Spleen (tissue), 11 donors: ENCODE measurements around the gene EIF5B. TPM values are rescaled to one million over a fixed set of nuclear protein-coding genes. Genes with fewer than 3 reads are reported as not detected.

Source experiments
- DNase-seq: peaks from one replicate; pipeline ENCODE4 v3.0.0-alpha.2; 2020
- H3K27ac ChIP-seq, 8 donors: fragments of 200-600 bp; sonication (generic) in 7 of 8; 1 replicate in 4 of 8; 2 replicates in 4 of 8; pipeline versions ENCODE4 v1.5.0 to v1.8.0; 2016 to 2021; ENCODE audit warnings: inconsistent platforms in 4 of 8, mild to moderate bottlenecking in 4 of 8, moderate library complexity in 1 of 8
- H3K27me3 ChIP-seq, 7 donors: fragments of 200-600 bp; sonication (generic) in 6 of 7; replicated peaks in 1 of 7; 1 replicate in 4 of 7; 2 replicates in 3 of 7; pipeline versions ENCODE4 v1.5.0 to v1.8.0; 2016 to 2021; ENCODE audit warnings: inconsistent platforms in 3 of 7, mild to moderate bottlenecking in 1 of 7
- H3K36me3 ChIP-seq, 6 donors: fragments of 200-600 bp; sonication (generic) in 5 of 6; 1 replicate in 4 of 6; 2 replicates in 2 of 6; pipeline versions ENCODE4 v1.5.0 to v1.8.0; 2016 to 2021; ENCODE audit warnings: inconsistent platforms in 2 of 6
- H3K4me1 ChIP-seq, 6 donors: fragments of 200-600 bp; sonication (generic) in 5 of 6; 1 replicate in 3 of 6; 2 replicates in 3 of 6; pipeline versions ENCODE4 v1.5.0 to v1.8.0; 2016 to 2021; ENCODE audit warnings: inconsistent platforms in 3 of 6
- H3K4me3 ChIP-seq, 8 donors: fragments of 200-600 bp; sonication (generic) in 7 of 8; 1 replicate in 4 of 8; 2 replicates in 4 of 8; pipeline versions ENCODE4 v1.5.0 to v1.8.0; 2016 to 2021; ENCODE audit warnings: inconsistent platforms in 4 of 8, mild to moderate bottlenecking in 4 of 8, moderate library complexity in 2 of 8
- H3K9me3 ChIP-seq, 8 donors: fragments of 200-600 bp; sonication (generic) in 7 of 8; 1 replicate in 4 of 8; 2 replicates in 4 of 8; pipeline versions ENCODE4 v1.5.0 to v1.8.0; 2016 to 2021; ENCODE audit warnings: inconsistent platforms in 4 of 8
- CTCF ChIP-seq, 11 experiments: fragments of 200-600 bp in 7 of 11; fragments of 450-650 bp in 4 of 11; sonication (generic) in 4 of 11; IDR thresholded peaks in 8 of 11; conservative IDR thresholded peaks in 3 of 11; 1 replicate in 7 of 11; 2 replicates in 4 of 11; pipeline versions ENCODE4 v1.4.0 to v1.8.0; 2016 to 2021; ENCODE audit warnings: antibody characterized with exemption in 11 of 11, inconsistent platforms in 4 of 11, mild to moderate bottlenecking in 1 of 11
- POLR2A ChIP-seq, 3 donors: fragments of 450-650 bp; IDR thresholded peaks; one replicate each; pipeline ENCODE4 v1.5.1; 2017; ENCODE audit warnings: antibody characterized with exemption in 3 of 3, mild to moderate bottlenecking in 1 of 3
- POLR2AphosphoS5 ChIP-seq, 3 donors: sonication (generic); formaldehyde crosslinking; IDR thresholded peaks; one replicate each; pipeline ENCODE4 v1.5.1; 2017; ENCODE audit warnings: antibody characterized with exemption in 3 of 3
- WGBS, 5 donors: extraction: QIAGEN DNeasy Blood & Tissue Kit in 3 of 5; methylation state at CpG; one replicate each; pipeline versions ENCODE4 v1.1.5 to v1.1.7; 2013 to 2018; 5-methylcytosine and 5-hydroxymethylcytosine counted together
- intact Hi-C: fragments of 100-400 bp; cut with DNase I; formaldehyde crosslinking; loops from one replicate; pipeline ENCODE4 v1.15.0; 2023; ENCODE audit warnings: low total_unique reads
- polyA plus RNA-seq, 3 donors: library from polyadenylated mRNA; stranded (reverse); fragments of 200-250 nt; gene quantifications; one replicate each; pipeline ENCODE4 v1.2.1, GENCODE V29; 2013
- total RNA-seq, 7 donors: library from RNA; depleted of rRNA in 3 of 7; stranded (reverse); fragments of >200 nt in 3 of 7; fragmentation: NEBNext Ultra II Directional in 4 of 7; extraction: Animal tissue kit (Norgen Biotek cat#: 25700) in 4 of 7; gene quantifications; one replicate each; pipeline versions ENCODE4 v1.1.0 to v1.2.1, GENCODE V29; 2016 to 2021
- donor health status: healthy with polysubstance abuse.
- donor health status: DM: no; HTN: no; CAD: no; lungs with moderate emphysema.
- donor health status: DM: no; HTN: no; CAD: no.
- donor health status: Bipolar disorder and iron deficiency.
- donor health status: healthy.
- donor health status: DM: no; HTN: no; CAD: no.
- donor health status: DM: yes; HTN: yes; CAD: no.

Gene EIF5B
- total and polyA plus RNA-seq, 10 donors = 14.6 to 49.5 (median 31.6) TPM

- Histone ChIP-seq H3K27me3 (no peaks in the 10 kb centered on the region), H3K27ac (no peak overlapping the region), H3K4me1 (no peaks in the 10 kb centered on the region), H3K9me3 (no peaks in the 10 kb centered on the region), H3K36me3 (peaks cover 0 to 100% (median 73%) of the 10 kb centered on the region in 6 donors), H3K4me3 (no peak overlapping the region)
- WGBS, 5 donors = 33 to 76% (median 61%) methylated on average over 1 of the region's 1 CpG
- no peak for TF ChIP-seq CTCF (IDR thresholded peaks at IDR 0.05 in 8 of 11, conservative IDR thresholded peaks at IDR 0.05 in 3 of 11)
- TF ChIP-seq POLR2AphosphoS5 (IDR thresholded peaks at IDR 0.05) = no peak
- TF ChIP-seq POLR2A (IDR thresholded peaks at IDR 0.05) = no peak
- intact Hi-C loops = no loop called here
- no peak for DNase-seq
These were observed 77.4 kb downstream of the EIF5B start for GRCh38 chr2:99414566-99414965.

DNA sequence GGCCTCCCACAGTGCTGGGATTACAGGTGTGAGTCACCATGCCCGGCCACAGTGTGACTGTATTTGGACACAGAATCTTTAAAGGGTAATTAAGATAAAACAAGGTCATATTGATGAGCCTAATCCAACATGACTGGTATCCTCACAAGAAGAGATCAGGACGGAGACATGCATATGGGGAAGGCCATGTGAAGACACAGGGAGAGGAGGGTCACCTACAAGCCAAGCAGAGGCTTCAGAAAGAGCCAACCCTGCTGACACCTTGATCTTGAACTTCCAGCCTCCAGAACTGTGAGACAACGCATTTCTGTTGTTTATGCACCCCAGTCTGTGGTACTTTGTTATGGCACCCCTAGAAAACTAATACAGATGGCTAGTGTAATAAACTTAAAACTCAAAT, 80.2 kb downstream of the EIF5B start:
- TF ChIP-seq POLR2A (IDR thresholded peaks at IDR 0.05) = no peak
- TF ChIP-seq POLR2AphosphoS5 (IDR thresholded peaks at IDR 0.05) = no peak
- TF ChIP-seq CTCF (IDR thresholded peaks at IDR 0.05 in 8 of 11, conservative IDR thresholded peaks at IDR 0.05 in 3 of 11) = no peak
- Histone ChIP-seq H3K4me1 (no peaks in the 10 kb centered on the region), H3K27me3 (no peaks in the 10 kb centered on the region), H3K9me3 (no peaks in the 10 kb centered on the region), H3K27ac (no peak overlapping the region), H3K4me3 (no peak overlapping the region), H3K36me3 (peaks cover 0 to 100% (median 75%) of the 10 kb centered on the region in 6 donors)
- intact Hi-C loops = no loop called here
- no peak for DNase-seq
- WGBS, 5 donors = 88 to 99% (median 98%) methylated on average over 3 of the region's 3 CpGs

GRCh38 chr2:99420031-99420430, 82.8 kb downstream of the EIF5B start:
- TF ChIP-seq POLR2AphosphoS5 (IDR thresholded peaks at IDR 0.05) = no peak
- TF ChIP-seq CTCF (IDR thresholded peaks at IDR 0.05 in 8 of 11, conservative IDR thresholded peaks at IDR 0.05 in 3 of 11) = no peak
- no peak for TF ChIP-seq POLR2A (IDR thresholded peaks at IDR 0.05)
- Histone ChIP-seq H3K36me3 (peaks cover 0 to 100% (median 74%) of the 10 kb centered on the region in 6 donors), H3K27ac (no peak overlapping the region), H3K9me3 (no peaks in the 10 kb centered on the region), H3K4me1 (no peaks in the 10 kb centered on the region), H3K27me3 (no peaks in the 10 kb centered on the region), H3K4me3 (no peak overlapping the region)
- 95 to 97% (median 96%) methylated on average over 1 of the region's 1 CpG for WGBS, 5 donors
- intact Hi-C loops = no loop called here
- no peak for DNase-seq

DNA sequence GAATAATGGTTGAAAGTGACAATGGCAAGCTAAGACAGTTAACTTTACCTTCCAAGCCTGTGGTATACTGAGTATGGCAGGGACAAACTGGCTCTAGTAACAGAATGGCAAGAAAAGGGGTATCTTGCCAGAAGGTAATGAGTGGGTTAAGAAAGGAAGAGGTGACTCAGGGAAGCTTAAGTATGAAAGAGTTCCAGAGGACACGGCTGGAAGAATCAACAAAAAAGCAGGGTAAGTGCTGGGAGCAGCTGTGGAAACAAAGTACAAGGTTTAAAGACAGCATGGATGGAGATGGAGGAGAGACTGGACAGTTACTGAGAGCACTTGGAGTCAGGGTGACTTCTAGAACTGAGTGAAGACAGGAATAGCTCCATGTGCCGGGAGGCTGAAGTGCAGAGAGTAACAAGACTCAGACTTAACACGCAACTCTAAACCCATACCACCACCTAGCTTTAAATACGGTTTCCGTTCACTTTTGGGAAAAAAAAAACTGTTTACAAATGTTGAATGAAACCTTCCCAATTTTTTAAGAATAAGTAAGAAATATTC, 83.6 kb downstream of the EIF5B start:
- 90 to 97% (median 92%) methylated on average over 5 of the region's 5 CpGs for WGBS, 5 donors

More for the DNA sequence above, 83.6 kb downstream of the EIF5B start:
- Histone ChIP-seq H3K4me1 (no peaks in the 10 kb centered on the region), H3K4me3 (no peak overlapping the region), H3K27ac (no peak overlapping the region), H3K36me3 (peaks cover 0 to 100% (median 70%) of the 10 kb centered on the region in 6 donors), H3K27me3 (no peaks in the 10 kb centered on the region), H3K9me3 (no peaks in the 10 kb centered on the region)
- TF ChIP-seq POLR2AphosphoS5 (IDR thresholded peaks at IDR 0.05) (no peak), CTCF (IDR thresholded peaks at IDR 0.05 in 8 of 11, conservative IDR thresholded peaks at IDR 0.05 in 3 of 11) (no peak), POLR2A (IDR thresholded peaks at IDR 0.05) (no peak)
- DNase-seq = no peak
- intact Hi-C loops = no loop called here
